ENCODE results near the gene NAV1. TPM values are rescaled to one million over a fixed set of nuclear protein-coding genes. Genes with fewer than 3 reads are reported as not detected.

NAV1 gene
- total RNA-seq, 4 donors from 2014 or later = 17.4 to 36.9 (median 25.5) TPM

DNA sequence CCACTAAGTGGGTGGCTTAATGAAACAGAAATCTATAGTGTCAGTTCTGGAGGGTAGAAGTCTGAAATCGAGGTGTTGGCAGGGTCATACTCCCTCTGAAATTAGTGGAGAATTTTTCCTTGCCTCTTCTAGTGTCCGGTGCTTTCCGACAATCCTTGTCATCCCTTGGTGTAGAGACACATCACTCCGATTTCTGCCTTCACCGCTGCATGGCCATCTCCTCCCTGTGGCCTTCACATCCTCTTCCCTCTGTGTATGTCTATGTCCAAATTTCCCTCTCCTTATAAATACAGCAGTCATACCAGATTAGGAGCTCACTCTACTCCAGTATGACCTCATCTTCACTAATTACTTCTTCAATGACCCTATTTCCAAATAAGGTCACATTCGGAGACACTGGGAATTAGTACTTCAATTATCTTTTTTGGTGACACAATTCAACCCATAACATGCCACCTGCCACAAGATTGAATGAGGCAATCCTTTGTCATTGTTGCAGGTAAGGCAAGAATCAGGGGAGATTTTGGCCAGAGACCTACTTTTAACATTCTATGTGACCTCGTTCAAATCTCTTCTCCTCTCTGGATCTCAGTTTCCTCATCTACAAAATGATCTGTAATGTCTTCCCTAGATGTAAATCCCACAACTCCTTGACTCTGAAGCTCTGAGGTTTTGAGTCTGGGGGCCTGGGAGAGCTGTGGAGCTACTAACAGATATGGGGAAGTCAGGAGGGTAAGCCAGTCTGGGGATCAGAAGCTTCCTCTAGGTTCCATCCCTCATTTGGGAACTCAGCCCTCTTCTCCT is 16.1 kb downstream of the NAV1 start:
- DNase-seq (ENCODE audit: low spot score in 2 of 2) = peak in 1 of 2 donors; percentile 24
- Histone ChIP-seq H3K27ac (no peak overlapping the region), H3K4me1 (peaks cover 56% of the 10 kb centered on the region), H3K4me3 (no peak overlapping the region), H3K36me3 (no peaks in the 10 kb centered on the region), H3K9me3 (no peaks in the 10 kb centered on the region), H3K27me3 (no peaks in the 10 kb centered on the region)
- 85% methylated on average over 7 of the region's 7 CpGs for WGBS
- no peak for TF ChIP-seq POLR2A (IDR thresholded peaks at IDR 0.05)

DNA sequence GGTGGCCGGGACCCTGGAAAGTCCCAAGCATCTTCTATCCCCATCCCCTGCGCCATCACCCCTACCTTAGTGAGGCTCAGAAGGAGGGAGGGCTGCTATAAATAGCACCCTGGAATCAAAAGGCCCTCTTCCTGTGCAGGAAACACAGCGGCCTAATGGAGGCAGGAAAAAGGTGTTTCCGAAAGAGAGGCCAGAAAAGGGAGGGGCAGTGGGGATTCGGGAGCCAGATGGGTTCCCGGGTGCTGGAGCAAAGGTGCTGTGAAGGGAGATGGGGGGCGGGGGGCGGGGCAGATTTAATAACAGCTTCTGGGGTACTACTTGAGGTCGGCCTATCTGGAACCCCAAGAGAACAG is 16.6 kb downstream of the NAV1 start:
- Histone ChIP-seq H3K36me3 (no peaks in the 10 kb centered on the region), H3K27me3 (no peaks in the 10 kb centered on the region), H3K4me1 (peaks cover 59% of the 10 kb centered on the region), H3K4me3 (no peak overlapping the region), H3K27ac (no peak overlapping the region), H3K9me3 (no peaks in the 10 kb centered on the region)
- TF ChIP-seq, protein P1, sequence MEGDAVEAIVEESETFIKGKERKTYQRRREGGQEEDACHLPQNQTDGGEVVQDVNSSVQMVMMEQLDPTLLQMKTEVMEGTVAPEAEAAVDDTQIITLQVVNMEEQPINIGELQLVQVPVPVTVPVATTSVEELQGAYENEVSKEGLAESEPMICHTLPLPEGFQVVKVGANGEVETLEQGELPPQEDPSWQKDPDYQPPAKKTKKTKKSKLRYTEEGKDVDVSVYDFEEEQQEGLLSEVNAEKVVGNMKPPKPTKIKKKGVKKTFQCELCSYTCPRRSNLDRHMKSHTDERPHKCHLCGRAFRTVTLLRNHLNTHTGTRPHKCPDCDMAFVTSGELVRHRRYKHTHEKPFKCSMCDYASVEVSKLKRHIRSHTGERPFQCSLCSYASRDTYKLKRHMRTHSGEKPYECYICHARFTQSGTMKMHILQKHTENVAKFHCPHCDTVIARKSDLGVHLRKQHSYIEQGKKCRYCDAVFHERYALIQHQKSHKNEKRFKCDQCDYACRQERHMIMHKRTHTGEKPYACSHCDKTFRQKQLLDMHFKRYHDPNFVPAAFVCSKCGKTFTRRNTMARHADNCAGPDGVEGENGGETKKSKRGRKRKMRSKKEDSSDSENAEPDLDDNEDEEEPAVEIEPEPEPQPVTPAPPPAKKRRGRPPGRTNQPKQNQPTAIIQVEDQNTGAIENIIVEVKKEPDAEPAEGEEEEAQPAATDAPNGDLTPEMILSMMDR (IDR thresholded peaks at IDR 0.05) = no peak
- DNase-seq (ENCODE audit: low spot score in 2 of 2) = peak in 1 of 2 donors; percentile 74
- 68% methylated on average over 9 of the region's 9 CpGs for WGBS

DNA sequence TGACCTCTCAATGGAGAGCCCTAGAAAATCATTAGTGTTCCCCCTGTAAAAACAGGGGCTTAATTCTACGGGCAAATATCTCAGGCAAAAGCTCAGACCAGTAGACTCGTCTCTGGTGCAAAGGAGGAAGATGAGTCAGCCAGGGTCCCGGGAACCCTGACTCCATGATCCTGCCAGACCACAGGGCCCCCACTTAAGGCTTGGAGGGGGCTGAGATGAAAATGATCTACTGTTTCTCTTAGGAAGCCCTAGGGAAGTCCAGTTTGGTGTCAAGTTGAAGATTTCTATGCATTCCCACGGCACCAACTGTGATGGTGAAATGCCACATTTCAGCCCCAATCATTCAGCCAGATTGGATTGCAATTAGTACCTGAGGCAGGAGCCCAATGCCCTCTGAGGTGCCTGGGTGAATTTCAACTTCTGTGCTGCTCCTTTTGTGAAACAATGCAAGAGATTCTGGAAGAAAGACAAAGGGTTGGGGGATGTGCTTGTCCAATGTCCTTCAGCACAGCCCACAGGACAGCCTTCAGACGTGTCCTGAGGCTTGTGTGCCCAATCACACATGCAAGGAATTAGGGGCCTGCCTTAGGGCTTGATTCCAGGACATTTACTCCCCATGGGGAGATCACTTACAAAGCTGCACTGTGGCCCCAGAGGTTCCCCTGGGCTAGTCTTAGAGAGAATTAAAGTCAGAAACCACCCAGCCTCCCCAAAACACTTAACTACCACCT is 18.1 kb downstream of the NAV1 start:
- Histone ChIP-seq H3K27me3 (no peaks in the 10 kb centered on the region), H3K4me3 (no peak overlapping the region), H3K4me1 (peaks cover 63% of the 10 kb centered on the region), H3K9me3 (no peaks in the 10 kb centered on the region), H3K36me3 (no peaks in the 10 kb centered on the region), H3K27ac (no peak overlapping the region)
- 75% methylated on average over 2 of the region's 5 CpGs for WGBS
- no peak for TF ChIP-seq POLR2A (IDR thresholded peaks at IDR 0.05)
- peak in 1 of 2 donors; percentile 58 for DNase-seq (ENCODE audit: low spot score in 2 of 2)

DNA sequence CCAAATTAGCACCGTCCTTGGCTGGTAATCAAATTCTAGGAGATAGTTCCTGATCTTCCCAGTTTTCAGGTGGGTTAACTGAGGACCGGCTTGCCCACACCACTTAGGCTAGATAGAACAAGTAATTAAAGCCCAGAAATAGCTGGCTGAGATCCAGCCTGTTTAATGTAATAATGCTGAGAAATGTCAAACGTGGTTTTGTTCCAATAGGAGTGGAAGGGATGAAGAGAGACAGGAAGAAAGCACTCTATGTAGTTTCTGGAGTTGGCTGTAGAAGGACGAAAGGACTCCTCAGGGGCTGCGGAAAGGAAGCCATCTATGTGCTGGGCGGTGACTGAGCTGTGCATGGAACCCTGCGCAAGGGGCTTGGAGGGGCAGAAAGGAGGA is 18.6 kb downstream of the NAV1 start:
- WGBS = 53% methylated on average over 7 of the region's 7 CpGs
- Histone ChIP-seq H3K9me3 (no peaks in the 10 kb centered on the region), H3K4me1 (peaks cover 64% of the 10 kb centered on the region), H3K36me3 (no peaks in the 10 kb centered on the region), H3K4me3 (no peak overlapping the region), H3K27me3 (no peaks in the 10 kb centered on the region), H3K27ac (no peak overlapping the region)
- peak in 1 of 2 donors; percentile 47 for DNase-seq (ENCODE audit: low spot score in 2 of 2)
- TF ChIP-seq, protein P1 (IDR thresholded peaks at IDR 0.05) = no peak
- no peak for TF ChIP-seq EP300 (IDR thresholded peaks at IDR 0.05)
- no peak for TF ChIP-seq POLR2A (IDR thresholded peaks at IDR 0.05)
- no peak for TF ChIP-seq POLR2AphosphoS5 (IDR thresholded peaks at IDR 0.05)

DNA sequence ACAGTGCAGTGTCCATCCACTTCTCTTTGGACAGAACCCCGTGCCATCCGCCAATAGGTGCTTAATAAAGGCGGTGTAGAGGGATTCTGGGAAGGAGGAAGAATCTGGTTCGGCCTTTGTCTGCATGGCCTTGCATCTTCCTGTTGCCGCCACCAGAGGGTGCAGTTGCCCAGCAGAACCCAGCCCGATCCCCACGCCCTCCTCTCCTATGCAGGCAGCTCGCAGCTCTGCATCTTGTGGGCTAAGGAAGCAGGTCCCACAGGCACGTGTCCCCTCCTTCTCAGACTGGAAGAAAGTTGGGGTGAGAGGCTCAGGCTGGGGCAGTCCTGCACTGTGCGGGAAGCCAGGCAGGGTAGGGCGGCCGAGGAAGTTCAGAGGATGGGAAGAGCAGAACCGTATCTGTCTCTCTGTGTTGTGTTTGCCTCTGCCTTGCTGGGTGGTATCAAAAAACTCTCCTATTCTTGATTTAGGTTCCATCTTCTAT is 20.8 kb downstream of the NAV1 start:
- 13% methylated on average over 13 of the region's 13 CpGs for WGBS
- no peak overlapping the region for H3K27ac ChIP-seq

More for the DNA sequence above, 20.8 kb downstream of the NAV1 start:
- no peak overlapping the region for H3K4me3 ChIP-seq
- H3K9me3 ChIP-seq = no peaks in the 10 kb centered on the region
- H3K27me3 ChIP-seq = no peaks in the 10 kb centered on the region
- peaks cover 52% of the 10 kb centered on the region for H3K4me1 ChIP-seq
- H3K36me3 ChIP-seq = no peaks in the 10 kb centered on the region
- DNase-seq (ENCODE audit: low spot score in 2 of 2) = peak; percentile 86 to 91
- peak in 1 of 3 donors; percentile 6 for TF ChIP-seq POLR2AphosphoS5 (IDR thresholded peaks at IDR 0.05)
- TF ChIP-seq POLR2A (IDR thresholded peaks at IDR 0.05) = no peak
- TF ChIP-seq, protein P1 (IDR thresholded peaks at IDR 0.05) = peak; percentile 88 to 94

All from suprapubic skin (tissue), 4 donors.